Measurements from ENCODE around the gene TNIP2. TPM values are rescaled to one million over a fixed set of nuclear protein-coding genes. Genes with fewer than 3 reads are reported as not detected.

TNIP2 gene
- total RNA-seq, 1 donor from 2014 or later: 99.6 TPM

DNA sequence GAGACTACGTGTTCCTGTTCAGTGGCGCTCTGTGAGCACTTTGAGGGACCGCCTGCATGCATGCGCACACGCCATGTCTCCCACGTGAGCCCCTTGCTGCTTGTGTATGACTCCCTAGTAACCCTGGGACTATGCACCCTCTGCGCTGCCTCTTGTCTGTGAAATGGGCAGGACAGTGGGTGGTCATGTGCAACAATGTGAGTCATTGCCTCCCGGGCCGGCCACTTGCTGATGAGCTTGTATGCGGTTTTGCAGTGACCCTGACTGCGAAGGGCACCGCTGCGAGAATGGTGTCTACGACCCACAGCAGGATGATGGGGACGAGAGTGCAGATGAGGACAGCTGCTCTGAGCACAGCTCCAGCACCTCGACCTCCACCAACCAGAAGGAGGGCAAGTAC lies 61.4 kb downstream of the TNIP2 start:
- Mint-ChIP-seq H3K36me3 (ENCODE audit: low read depth) (peaks cover 69% of the 10 kb centered on the region), H3K4me3 (no peak overlapping the region), H3K27me3 (no peaks in the 10 kb centered on the region), H3K4me1 (peaks cover 21% of the 10 kb centered on the region), H3K27ac (no peak overlapping the region), H3K9me3 (no peaks in the 10 kb centered on the region)
- no peak for DNase-seq
- intact Hi-C loops (cut with micrococcal nuclease): loop anchor here (5.0 kb wide), 1 partner anchor 157 kb away; the partner anchor contains the start of gene FAM193A

DNA sequence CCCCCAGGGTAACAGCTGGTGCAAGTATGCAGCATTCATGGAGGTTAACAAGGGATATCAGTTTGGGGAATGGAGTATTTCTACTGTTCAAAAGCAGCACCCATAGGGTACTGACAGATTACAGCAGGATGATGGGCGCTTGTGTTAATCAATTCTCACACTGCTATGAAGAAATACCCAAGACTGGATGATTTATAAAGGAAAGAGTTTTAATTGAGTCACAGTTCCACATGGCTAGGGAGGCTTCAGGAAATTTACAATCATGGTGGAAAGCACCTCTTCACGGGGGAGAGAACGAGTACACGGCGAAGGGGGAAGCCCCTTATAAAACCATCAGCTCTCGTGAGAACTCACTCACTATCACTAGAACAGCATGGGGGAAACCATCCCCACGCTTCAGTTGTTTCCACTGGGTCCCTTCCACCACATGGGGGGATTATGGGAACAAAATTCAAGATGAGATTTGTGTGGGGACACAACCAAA lies 64.1 kb downstream of the TNIP2 start:
- peaks cover 68% of the 10 kb centered on the region for H3K36me3 Mint-ChIP-seq (ENCODE audit: low read depth)

More for the DNA sequence above, 64.1 kb downstream of the TNIP2 start:
- intact Hi-C loops (cut with micrococcal nuclease): loop anchor here (2.0 to 5.0 kb wide), 2 partner anchors 55 to 155 kb away; partner anchors contain the start of gene FAM193A
- H3K27me3 Mint-ChIP-seq: no peaks in the 10 kb centered on the region
- no peak for DNase-seq
- H3K4me1 Mint-ChIP-seq: peaks cover 19% of the 10 kb centered on the region
- no peak overlapping the region for H3K4me3 Mint-ChIP-seq
- H3K9me3 Mint-ChIP-seq: no peaks in the 10 kb centered on the region
- peak overlapping the region; percentile 74 for H3K27ac Mint-ChIP-seq

Other genes starting within 250 kb of the TNIP2 start
- gene FAM193A, start 219.7 kb downstream of the TNIP2 start, total RNA-seq: 29.5 and 30.1 TPM in 2 replicates
- 83.9 and 88.5 TPM in 2 replicates for gene SH3BP2, start 36.7 kb upstream of the TNIP2 start, total RNA-seq
- gene ADD1, start 87.5 kb upstream of the TNIP2 start, total RNA-seq: 187 and 198 TPM in 2 replicates
- 132 and 141 TPM in 2 replicates for gene NOP14, start 207.1 kb upstream of the TNIP2 start, total RNA-seq
- 4.6 and 5.3 TPM in 2 replicates for gene GRK4, start 207.2 kb upstream of the TNIP2 start, total RNA-seq

Data from activated CD4-positive, alpha-beta T cell treated with anti-CD3 and anti-CD28 coated beads, Interleukin-2, amount 10 ng/mL, durations not matched to agents 24 days and 14 days (primary cell).